Measurements from ENCODE around the gene PFDN5.

PFDN5 gene

GRCh38 chr12:53333845-53334244, 38.5 kb downstream of the PFDN5 start:
- Histone ChIP-seq H3K4me1 (peaks cover 27 to 63% (median 51%) of the 10 kb centered on the region in 10 experiments), H3K4me2 (peak overlapping the region in 9 of 11 experiments; percentile 71 to 88 (median 85); a peak in 15 of 22 replicates), H3K27ac (no peak overlapping the region)

DNA sequence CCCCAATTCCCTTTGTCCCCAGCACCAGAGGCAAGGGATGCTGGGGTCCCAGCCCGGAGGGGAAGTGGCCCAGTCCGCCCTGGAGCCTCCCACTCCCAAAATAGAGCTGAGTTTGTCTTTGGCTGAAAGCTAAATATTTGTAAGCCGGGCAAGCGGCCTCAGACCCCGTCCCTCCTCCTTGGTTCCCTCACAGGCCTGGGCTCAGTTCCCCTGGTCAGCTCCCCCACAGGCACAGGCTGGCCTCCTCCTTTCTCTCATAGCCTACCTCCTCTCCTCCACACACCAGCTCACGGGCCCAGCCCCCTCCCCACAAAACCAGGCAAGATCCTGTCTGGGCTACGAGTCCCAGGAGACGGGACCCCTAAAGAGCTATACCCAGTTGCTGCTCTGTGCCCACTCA, 39.5 kb downstream of the PFDN5 start:
- Histone ChIP-seq H3K27ac (no peak overlapping the region), H3K4me2 (peak overlapping the region in 5 of 11 experiments; percentile 0 to 88 (median 80); a peak in 6 of 22 replicates), H3K9ac (no peak overlapping the region), H3K27me3 (peaks cover 43 to 66% (median 60%) of the 10 kb centered on the region in 11 experiments), H4K20me1 (peaks cover 0 to 11% (median 0%) of the 10 kb centered on the region in 11 experiments; a peak in 3 of 22 replicates), H3K36me3 (no peaks in the 10 kb centered on the region), H3K4me1 (peaks cover 27 to 63% (median 51%) of the 10 kb centered on the region in 10 experiments), H3K9me3 (replicated peaks in 1 of 11) (no peaks in the 10 kb centered on the region), H3K4me3 (no peak overlapping the region)
- TF ChIP-seq Cebpa-rat (IDR thresholded peaks at IDR 0.05) = no peak

More at GRCh38 chr12:53333845-53334244, 38.5 kb downstream of the PFDN5 start:
- no peak overlapping the region for H3K4me3 ChIP-seq
- H3K9ac ChIP-seq = no peak overlapping the region
- H3K36me3 ChIP-seq = no peaks in the 10 kb centered on the region
- TF ChIP-seq Cebpa-rat (IDR thresholded peaks at IDR 0.05) = no peak
- no peaks in the 10 kb centered on the region for H3K9me3 ChIP-seq (replicated peaks in 1 of 11)
- peaks cover 0 to 11% (median 0%) of the 10 kb centered on the region in 11 experiments; a peak in 3 of 22 replicates for H4K20me1 ChIP-seq
- H3K27me3 ChIP-seq = peaks cover 43 to 66% (median 58%) of the 10 kb centered on the region in 11 experiments

GRCh38 chr12:53336181-53336681, 40.9 kb downstream of the PFDN5 start, which contains the start of gene SP7:
Gene SP7 (minus strand): TSS chr12:53336354. CDS start chr12:53335646, 708 bp downstream.
- Histone ChIP-seq H3K4me1 (peaks cover 27 to 63% (median 51%) of the 10 kb centered on the region in 10 experiments), H3K27ac (no peak within 1 kb of the TSS), H3K36me3 (no peaks in the 10 kb centered on the region), H3K9me3 (replicated peaks in 1 of 11) (no peaks in the 10 kb centered on the region), H3K4me2 (peak within 1 kb of the TSS; percentile 72 to 87 (median 82)), H4K20me1 (peaks cover 0 to 11% (median 0%) of the 10 kb centered on the region in 11 experiments; a peak in 3 of 22 replicates), H3K27me3 (peaks cover 43 to 66% (median 60%) of the 10 kb centered on the region in 11 experiments), H3K9ac (peak within 1 kb of the TSS in 7 of 11 experiments; percentile 6 to 45 (median 25); a peak in 7 of 22 replicates), H3K4me3 (peak within 1 kb of the TSS in 2 of 10 experiments; percentile 31 to 32; a peak in 4 of 20 replicates)
- TF ChIP-seq Cebpa-rat (IDR thresholded peaks at IDR 0.05) = no peak

- Histone ChIP-seq H3K4me2 (peak overlapping the region in 9 of 11 experiments; percentile 11 to 38 (median 24); a peak in 9 of 22 replicates), H3K9ac (no peak overlapping the region), H3K27me3 (peaks cover 36 to 55% (median 46%) of the 10 kb centered on the region in 11 experiments), H3K4me1 (peaks cover 20 to 54% (median 42%) of the 10 kb centered on the region in 10 experiments), H4K20me1 (peaks cover 0 to 11% (median 0%) of the 10 kb centered on the region in 11 experiments; a peak in 3 of 22 replicates), H3K36me3 (no peaks in the 10 kb centered on the region), H3K27ac (no peak overlapping the region), H3K9me3 (replicated peaks in 1 of 11) (no peaks in the 10 kb centered on the region), H3K4me3 (no peak overlapping the region)
- no peak for TF ChIP-seq Cebpa-rat (IDR thresholded peaks at IDR 0.05)
Measured at GRCh38 chr12:53338017-53338416, 42.7 kb downstream of the PFDN5 start.

GRCh38 chr12:53338916-53339315, 43.6 kb downstream of the PFDN5 start:
- no peak for TF ChIP-seq Cebpa-rat (IDR thresholded peaks at IDR 0.05)
- H3K4me2 ChIP-seq = no peak overlapping the region

DNA sequence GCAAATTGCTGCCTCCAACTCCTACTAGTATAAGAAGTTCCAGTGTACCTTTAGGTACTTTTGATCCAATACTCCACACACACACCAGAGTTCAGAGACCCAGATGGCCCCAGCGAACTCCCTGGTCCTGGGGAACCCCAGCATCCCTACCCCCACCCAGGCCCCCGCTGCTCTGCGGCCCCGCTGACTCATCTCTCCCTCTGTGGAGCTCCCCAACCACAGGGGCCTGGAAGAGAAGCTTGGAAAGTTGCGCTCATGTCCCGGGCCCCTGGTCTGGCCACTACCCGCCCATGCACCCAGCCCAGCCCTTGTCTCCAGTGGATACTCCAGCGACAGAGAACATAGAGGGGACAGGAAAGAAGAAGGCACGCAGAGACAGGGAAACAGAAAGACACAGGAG, 45.1 kb downstream of the PFDN5 start:
- peaks cover 33 to 37% (median 35%) of the 10 kb centered on the region in 11 experiments for H3K27me3 ChIP-seq
- TF ChIP-seq Cebpa-rat (IDR thresholded peaks at IDR 0.05) = no peak
- no peaks in the 10 kb centered on the region for H3K36me3 ChIP-seq
- no peak overlapping the region for H3K27ac ChIP-seq
- H4K20me1 ChIP-seq = peaks cover 0 to 11% (median 0%) of the 10 kb centered on the region in 11 experiments; a peak in 3 of 22 replicates
- H3K4me1 ChIP-seq = peaks cover 20 to 50% (median 39%) of the 10 kb centered on the region in 10 experiments
- H3K9ac ChIP-seq = no peak overlapping the region
- no peaks in the 10 kb centered on the region for H3K9me3 ChIP-seq (replicated peaks in 1 of 11)
- H3K4me3 ChIP-seq = no peak overlapping the region
- no peak overlapping the region for H3K4me2 ChIP-seq

More at GRCh38 chr12:53338916-53339315, 43.6 kb downstream of the PFDN5 start:
- Histone ChIP-seq H3K36me3 (no peaks in the 10 kb centered on the region), H3K27ac (no peak overlapping the region), H4K20me1 (peaks cover 0 to 11% (median 0%) of the 10 kb centered on the region in 11 experiments; a peak in 3 of 22 replicates), H3K27me3 (peaks cover 35 to 47% (median 38%) of the 10 kb centered on the region in 11 experiments), H3K4me1 (peaks cover 13 to 52% (median 38%) of the 10 kb centered on the region in 10 experiments), H3K9ac (no peak overlapping the region), H3K9me3 (replicated peaks in 1 of 11) (no peaks in the 10 kb centered on the region), H3K4me3 (no peak overlapping the region)

DNA sequence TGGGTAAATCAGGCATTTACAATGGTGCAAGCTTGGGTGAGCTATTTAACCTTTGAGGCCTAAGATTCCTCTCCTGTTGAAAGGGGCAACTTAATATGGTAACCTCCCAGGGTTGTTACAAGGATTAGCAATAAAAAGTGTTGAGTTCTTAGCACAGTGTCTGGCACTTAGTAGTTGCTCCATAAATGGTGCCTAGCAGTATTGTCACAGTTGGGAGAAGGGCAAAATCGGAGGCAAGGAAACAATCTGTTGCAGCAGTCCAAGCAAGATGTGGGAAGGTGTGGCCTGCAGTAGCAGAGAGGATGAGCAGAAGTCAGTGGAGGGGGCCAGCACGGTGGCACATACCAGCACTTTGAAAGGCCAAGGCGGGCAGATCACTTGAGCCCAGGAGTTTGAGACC, 48.1 kb downstream of the PFDN5 start:
- H3K27me3 ChIP-seq = peaks cover 4 to 7% (median 5%) of the 10 kb centered on the region in 11 experiments; a peak in 21 of 22 replicates
- no peak overlapping the region for H3K27ac ChIP-seq
- no peak for TF ChIP-seq Cebpa-rat (IDR thresholded peaks at IDR 0.05)
- no peaks in the 10 kb centered on the region for H3K9me3 ChIP-seq (replicated peaks in 1 of 11)
- no peak overlapping the region for H3K9ac ChIP-seq
- peaks cover 23 to 39% (median 31%) of the 10 kb centered on the region in 10 experiments for H3K4me1 ChIP-seq
- H4K20me1 ChIP-seq = no peaks in the 10 kb centered on the region
- H3K4me2 ChIP-seq = peak overlapping the region in 3 of 11 experiments; percentile 90 to 99 (median 91); a peak in 4 of 22 replicates
- H3K4me3 ChIP-seq = no peak overlapping the region
- no peaks in the 10 kb centered on the region for H3K36me3 ChIP-seq

GRCh38 chr12:53343969-53344368, 48.6 kb downstream of the PFDN5 start:
- H3K4me2 ChIP-seq = peak overlapping the region; percentile 82 to 99 (median 90)
- peak overlapping the region in 4 of 11 experiments; percentile 42 to 80 (median 57); a peak in 6 of 22 replicates for H3K27ac ChIP-seq
- peak overlapping the region in 1 of 10 experiments; percentile 75; a peak in 1 of 20 replicates for H3K4me3 ChIP-seq
- peak overlapping the region in 5 of 11 experiments; percentile 63 to 85 (median 81); a peak in 6 of 22 replicates for H3K9ac ChIP-seq
- H3K4me1 ChIP-seq = peaks cover 23 to 35% (median 31%) of the 10 kb centered on the region in 10 experiments
- TF ChIP-seq Cebpa-rat (IDR thresholded peaks at IDR 0.05) = no peak
- no peaks in the 10 kb centered on the region for H3K36me3 ChIP-seq
- no peaks in the 10 kb centered on the region for H3K9me3 ChIP-seq (replicated peaks in 1 of 11)
- no peaks in the 10 kb centered on the region for H4K20me1 ChIP-seq
- H3K27me3 ChIP-seq = peaks cover 0 to 1% (median 0%) of the 10 kb centered on the region in 11 experiments; a peak in 4 of 22 replicates

DNA sequence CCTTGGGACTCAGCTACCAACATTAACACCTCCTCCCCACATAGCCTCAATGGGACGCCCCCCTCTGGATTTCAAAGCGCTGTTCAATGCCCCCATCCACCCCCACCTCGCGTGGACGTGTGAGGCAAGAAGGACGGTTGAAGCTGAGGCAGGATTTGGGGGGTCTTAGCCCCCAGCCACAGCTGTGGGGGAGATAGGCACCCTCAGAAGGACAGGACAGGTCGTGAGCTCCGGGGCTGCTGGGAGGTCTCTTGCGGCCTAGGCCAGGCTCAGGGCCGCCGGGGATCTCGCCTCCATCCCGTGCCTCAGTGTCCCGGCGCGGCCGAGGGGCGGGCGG, 49.1 kb downstream of the PFDN5 start:
- Histone ChIP-seq H3K4me1 (peaks cover 23 to 35% (median 32%) of the 10 kb centered on the region in 10 experiments), H3K4me3 (peak overlapping the region in 9 of 10 experiments; percentile 61 to 76 (median 67); a peak in 16 of 20 replicates), H3K9ac (peak overlapping the region in 10 of 11 experiments; percentile 37 to 85 (median 80); a peak in 17 of 22 replicates), H3K9me3 (replicated peaks in 1 of 11) (no peaks in the 10 kb centered on the region), H3K27me3 (no peaks in the 10 kb centered on the region), H3K4me2 (peak overlapping the region; percentile 82 to 99 (median 90)), H4K20me1 (no peaks in the 10 kb centered on the region), H3K27ac (peak overlapping the region in 8 of 11 experiments; percentile 36 to 82 (median 69); a peak in 11 of 22 replicates), H3K36me3 (no peaks in the 10 kb centered on the region)
- TF ChIP-seq Cebpa-rat (IDR thresholded peaks at IDR 0.05) = no peak

Data from BLaER1 treated with 17β-estradiol and CSF1 and Interleukin-3, amounts not matched to agents 10 nM and 100 nM (cell line).